SK-N-SH (cell line): Measurements from ENCODE around the gene HDAC4. TPM values are rescaled to one million over a fixed set of nuclear protein-coding genes. Genes with fewer than 3 reads are reported as not detected.

Experiments
- CTCF ChIA-PET: fragments of 300-600, 350-600 bp; formaldehyde crosslinking; extraction: SDS; loops from one replicate; lab custom pipeline; 2021; lab: Yijun Ruan, JAX
- POLR2A ChIA-PET: fragments of 350-600 bp; sonication (Branson Sonifier 250); formaldehyde crosslinking; extraction: SDS; loops from one replicate; lab custom pipeline; 2020; ENCODE audit warnings: antibody characterized with exemption, inconsistent platforms; lab: Yijun Ruan, JAX
- DNase-seq: peaks from one replicate; pipeline ENCODE4 v3.0.0; 2012
- H2AFZ ChIP-seq: fragments of 200-600 bp; sonication (generic); 2 replicates; pipeline ENCODE4 v1.8.1; 2016; ENCODE audit warnings: antibody characterized with exemption, mild to moderate bottlenecking, low read depth
- H3F3A ChIP-seq: fragments of 200-600 bp; sonication (generic); replicated peaks from 2 replicates; pipeline ENCODE3; 2016; ENCODE audit warnings: antibody characterized with exemption, mild to moderate bottlenecking; ENCODE audit not compliant: insufficient read depth
- H3K27ac ChIP-seq, 2 experiments: fragments of 200-500 bp in 1 of 2; fragments of 200-600 bp in 1 of 2; sonication (Bioruptor generic) in 1 of 2; sonication (generic), shearing (Covaris generic) in 1 of 2; 2 replicates each; pipeline versions ENCODE4 v1.5.1 to v1.6.1; 2014 to 2016; ENCODE audit warnings: low read depth in 2 of 2, inconsistent platforms in 1 of 2, low read length in 1 of 2, mild to moderate bottlenecking in 1 of 2, mixed read lengths in 1 of 2
- H3K27me3 ChIP-seq: fragments of 200-600 bp; sonication (generic), shearing (Covaris generic); 2 replicates; pipeline ENCODE4 v1.6.1; 2016; ENCODE audit warnings: mixed run types; ENCODE audit not compliant: insufficient read depth
- H3K36me3 ChIP-seq, 2 experiments: fragments of 200-500 bp in 1 of 2; fragments of 200-600 bp in 1 of 2; sonication (Bioruptor generic) in 1 of 2; sonication (generic) in 1 of 2; replicated peaks in 1 of 2; 2 replicates each; pipeline versions ENCODE3 to v1.5.1; 2014 to 2016; ENCODE audit warnings: low read length in 1 of 2, mild to moderate bottlenecking in 1 of 2; ENCODE audit not compliant: insufficient read depth in 2 of 2, control insufficient read depth in 1 of 2
- H3K4me1 ChIP-seq, 2 experiments: fragments of 200-500 bp in 1 of 2; fragments of 200-600 bp in 1 of 2; sonication (Bioruptor generic) in 1 of 2; sonication (generic), shearing (Covaris generic) in 1 of 2; 2 replicates each; pipeline versions ENCODE4 v1.5.1 to v1.6.1; 2014 to 2016; ENCODE audit warnings: low read depth in 1 of 2, low read length in 1 of 2, mixed run types in 1 of 2; ENCODE audit not compliant: insufficient read depth in 2 of 2, control insufficient read depth in 1 of 2
- H3K4me2 ChIP-seq: fragments of 200-600 bp; sonication (generic), shearing (Covaris generic); 2 replicates; pipeline ENCODE4 v1.6.1; 2017; ENCODE audit warnings: mixed run types
- H3K4me3 ChIP-seq, 2 experiments: fragments of 200-500 bp in 1 of 2; fragments of 200-600 bp in 1 of 2; sonication (Bioruptor generic) in 1 of 2; sonication (generic), shearing (Covaris generic) in 1 of 2; 2 replicates each; pipeline versions ENCODE4 v1.5.1 to v1.8.1; 2014 to 2016; ENCODE audit warnings: low read depth in 2 of 2, inconsistent platforms in 1 of 2, low read length in 1 of 2, mild to moderate bottlenecking in 1 of 2, mixed read lengths in 1 of 2, moderate library complexity in 1 of 2
- H3K79me2 ChIP-seq: fragments of 200-600 bp; sonication (generic); 2 replicates; pipeline ENCODE4 v1.8.1; 2017; ENCODE audit warnings: mild to moderate bottlenecking; ENCODE audit not compliant: insufficient read depth
- H3K9ac ChIP-seq: fragments of 200-600 bp; sonication (generic); 2 replicates; pipeline ENCODE4 v1.6.1; 2017; ENCODE audit warnings: mixed run types
- H3K9me2 ChIP-seq: fragments of 200-600 bp; sonication (generic); 2 replicates; pipeline ENCODE4 v1.6.1; 2017; ENCODE audit warnings: mixed run types
- H3K9me3 ChIP-seq: fragments of 200-600 bp; sonication (generic); 2 replicates; pipeline ENCODE4 v1.6.1; 2017; ENCODE audit warnings: mixed run types, mild to moderate bottlenecking, moderate library complexity
- H4K20me1 ChIP-seq: fragments of 200-600 bp; sonication (generic); 2 replicates; pipeline ENCODE4 v1.6.1; 2017; ENCODE audit warnings: mild to moderate bottlenecking, mixed run types; ENCODE audit not compliant: insufficient read depth
- CHD2 ChIP-seq: fragments of 150-350 bp; IDR thresholded peaks from 2 replicates; pipeline ENCODE4 v1.6.1; 2018; ENCODE audit warnings: low read length; ENCODE audit not compliant: partially characterized antibody
- ELF1 ChIP-seq: IDR thresholded peaks from 2 replicates; pipeline ENCODE4 v1.4.0; 2012
- FOSL2 ChIP-seq: IDR thresholded peaks from 2 replicates; pipeline ENCODE4 v1.4.0; 2012; ENCODE audit warnings: low read depth, mild to moderate bottlenecking, moderate library complexity, borderline replicate concordance
- FOXJ3 ChIP-seq: sonication (generic); formaldehyde crosslinking; IDR thresholded peaks from 2 replicates; pipeline ENCODE4 v1.5.1; 2020; ENCODE audit warnings: mild to moderate bottlenecking, missing genetic modification reagents
- FOXM1 ChIP-seq: IDR thresholded peaks from 2 replicates; pipeline ENCODE4 v1.4.0; 2012; ENCODE audit warnings: low read depth, mild to moderate bottlenecking
- GABPA ChIP-seq: IDR thresholded peaks from 2 replicates; pipeline ENCODE4 v1.4.0; 2012; ENCODE audit warnings: low read depth, mild to moderate bottlenecking
- GATA2 ChIP-seq: sonication (generic); formaldehyde crosslinking; IDR thresholded peaks from 2 replicates; pipeline ENCODE4 v1.5.0; 2020; ENCODE audit warnings: mild to moderate bottlenecking, missing genetic modification reagents
- JUND ChIP-seq: IDR thresholded peaks from 2 replicates; pipeline ENCODE4 v1.4.0; 2012
- MEF2A ChIP-seq: IDR thresholded peaks from 2 replicates; pipeline ENCODE4 v1.4.0; 2012; ENCODE audit warnings: low read depth, borderline replicate concordance
- MXI1 ChIP-seq: IDR thresholded peaks from 2 replicates; pipeline ENCODE4 v1.6.1; 2012; ENCODE audit warnings: mild to moderate bottlenecking, low read depth, low read length, improper control_type of control experiment
- POLR2AphosphoS5 ChIP-seq: IDR thresholded peaks from 2 replicates; pipeline ENCODE4 v1.6.1; 2012; ENCODE audit warnings: low read depth, low read length
- RFX5 ChIP-seq: IDR thresholded peaks from 2 replicates; pipeline ENCODE4 v1.6.1; 2012; ENCODE audit warnings: mild to moderate bottlenecking, improper control_type of control experiment, low read length
- SIN3A ChIP-seq: IDR thresholded peaks from 2 replicates; pipeline ENCODE4 v1.6.1; 2012; ENCODE audit warnings: low read depth, mild to moderate bottlenecking, low read length, moderate library complexity, borderline replicate concordance
- TAF1 ChIP-seq: IDR thresholded peaks from 2 replicates; pipeline ENCODE4 v1.6.1; 2012; ENCODE audit warnings: low read depth, mild to moderate bottlenecking, low read length, moderate library complexity, borderline replicate concordance
- TCF12 ChIP-seq: IDR thresholded peaks from 2 replicates; pipeline ENCODE4 v1.4.0; 2012
- TEAD4 ChIP-seq: IDR thresholded peaks from 2 replicates; pipeline ENCODE4 v1.4.0; 2012; ENCODE audit warnings: mild to moderate bottlenecking, borderline replicate concordance; ENCODE audit not compliant: insufficient read depth
- WGBS: methylation state at CpG from one replicate; pipeline ENCODE4 v1.1.6; 2017; ENCODE audit warnings: low lambda C conversion rate; 5-methylcytosine and 5-hydroxymethylcytosine counted together
- polyA plus RNA-seq, 3 experiments: library from polyadenylated mRNA; depleted of rRNA; stranded (reverse); fragments of >200 nt; gene quantifications; 2 replicates each; pipeline ENCODE4 v1.2.3, GENCODE V29; 2012
- TF ChIP-seq, protein P1 (sequence below): IDR thresholded peaks from 2 replicates; pipeline ENCODE4 v1.4.0; 2012; ENCODE audit warnings: low read depth
- TF ChIP-seq, protein P2 (sequence below): IDR thresholded peaks from 2 replicates; pipeline ENCODE4 v1.4.0; 2012; ENCODE audit warnings: low read depth, borderline replicate concordance
- TF ChIP-seq, protein P3 (sequence below): IDR thresholded peaks from 2 replicates; pipeline ENCODE4; 2012

The HDAC4 gene
- polyA plus RNA-seq, 1 of the 3 experiments (the other 2 are of a cell fraction) = 5.5 TPM

DNA sequence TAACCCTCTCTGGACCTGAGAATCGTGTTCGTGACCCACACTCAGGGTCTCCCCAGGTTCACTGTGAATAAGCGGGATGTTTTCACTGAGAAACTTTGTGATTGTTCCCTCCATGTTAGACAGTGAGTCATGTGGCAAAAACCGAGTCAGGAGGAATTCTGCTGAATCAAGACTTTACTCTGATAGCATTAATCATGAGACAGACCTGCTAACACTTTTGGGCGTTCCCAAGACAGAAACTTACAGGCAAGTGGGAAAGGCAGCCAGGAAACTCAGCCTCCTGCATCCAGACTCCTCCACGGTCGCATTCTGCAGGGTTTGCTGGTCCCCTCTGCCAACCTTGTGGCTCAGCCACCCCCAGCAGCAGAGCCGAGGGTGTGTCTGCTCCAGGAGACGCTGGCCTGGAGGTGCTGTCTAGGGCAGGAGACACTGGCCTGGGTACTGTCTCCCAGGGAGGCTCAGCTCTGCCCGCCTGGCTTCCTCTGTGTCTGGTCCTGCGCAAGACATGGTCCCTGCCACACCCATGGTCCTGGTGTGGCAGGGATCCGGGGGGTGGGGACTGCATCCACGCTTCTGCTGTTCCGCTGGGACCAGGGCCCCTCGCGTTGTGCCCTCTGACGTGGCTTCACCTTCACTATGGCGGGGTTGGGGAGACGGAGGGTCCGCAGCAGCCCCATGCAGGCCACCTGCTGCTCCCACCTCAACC lies 375.6 kb downstream of the HDAC4 start:
- Histone ChIP-seq H2AFZ (no peak overlapping the region), H3K4me2 (peak overlapping the region; percentile 37; the same call in 1 of the 2 replicates)

DNA sequence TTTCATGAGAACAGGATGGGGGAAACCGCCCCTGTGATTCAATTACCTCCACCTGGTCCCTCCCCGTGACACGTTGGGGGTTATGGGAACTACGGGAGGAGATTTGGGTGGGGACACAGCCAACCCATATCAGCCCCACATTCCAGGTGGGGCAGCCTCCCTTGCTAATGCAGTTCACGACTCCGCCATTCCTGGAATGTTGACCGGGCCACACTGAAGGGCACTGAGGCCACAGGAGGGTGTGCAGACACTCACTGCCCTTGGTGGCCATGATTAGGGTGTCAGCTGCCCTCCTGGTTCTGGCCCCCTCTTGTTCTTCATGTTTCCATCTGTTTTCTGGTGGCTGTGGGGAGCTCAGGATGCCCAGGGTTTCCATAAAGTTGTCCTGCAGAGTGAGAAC lies 376.6 kb downstream of the HDAC4 start:
- no peaks in the 10 kb centered on the region for H3K79me2 ChIP-seq
- H3K4me1 ChIP-seq = peaks cover 0 to 33% of the 10 kb centered on the region in 2 experiments; a peak in 3 of 4 replicates
- POLR2A ChIA-PET = no interaction called here
- H3K4me2 ChIP-seq = no peak overlapping the region
- CTCF ChIA-PET = interaction anchor here (3.3 to 3.5 kb wide), 2 partner anchors 11 to 82 kb away, joined by 14 to 18 read pairs; no protein-coding TSS in a partner anchor
- H3F3A ChIP-seq = no peaks in the 10 kb centered on the region
- WGBS = 46% methylated on average over 5 of the region's 7 CpGs
- DNase-seq = no peak
- no peak overlapping the region for H3K4me3 ChIP-seq
- no peaks in the 10 kb centered on the region for H3K9me3 ChIP-seq
- no peaks in the 10 kb centered on the region for H3K36me3 ChIP-seq
- H3K27ac ChIP-seq = no peak overlapping the region
- no peaks in the 10 kb centered on the region for H4K20me1 ChIP-seq
- no peaks in the 10 kb centered on the region for H3K27me3 ChIP-seq
- H3K9ac ChIP-seq = no peak overlapping the region
- TF ChIP-seq FOSL2 = no peak
- no peak for TF ChIP-seq POLR2AphosphoS5
- TF ChIP-seq ELF1 = no peak
- no peak for TF ChIP-seq TEAD4
- no peak for TF ChIP-seq TCF12
- TF ChIP-seq RFX5 = no peak
- TF ChIP-seq MEF2A = no peak
- no peak for TF ChIP-seq FOXM1
- TF ChIP-seq, protein P1, sequence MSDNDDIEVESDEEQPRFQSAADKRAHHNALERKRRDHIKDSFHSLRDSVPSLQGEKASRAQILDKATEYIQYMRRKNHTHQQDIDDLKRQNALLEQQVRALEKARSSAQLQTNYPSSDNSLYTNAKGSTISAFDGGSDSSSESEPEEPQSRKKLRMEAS = no peak
- no peak for TF ChIP-seq GATA2
- TF ChIP-seq, protein P2, sequence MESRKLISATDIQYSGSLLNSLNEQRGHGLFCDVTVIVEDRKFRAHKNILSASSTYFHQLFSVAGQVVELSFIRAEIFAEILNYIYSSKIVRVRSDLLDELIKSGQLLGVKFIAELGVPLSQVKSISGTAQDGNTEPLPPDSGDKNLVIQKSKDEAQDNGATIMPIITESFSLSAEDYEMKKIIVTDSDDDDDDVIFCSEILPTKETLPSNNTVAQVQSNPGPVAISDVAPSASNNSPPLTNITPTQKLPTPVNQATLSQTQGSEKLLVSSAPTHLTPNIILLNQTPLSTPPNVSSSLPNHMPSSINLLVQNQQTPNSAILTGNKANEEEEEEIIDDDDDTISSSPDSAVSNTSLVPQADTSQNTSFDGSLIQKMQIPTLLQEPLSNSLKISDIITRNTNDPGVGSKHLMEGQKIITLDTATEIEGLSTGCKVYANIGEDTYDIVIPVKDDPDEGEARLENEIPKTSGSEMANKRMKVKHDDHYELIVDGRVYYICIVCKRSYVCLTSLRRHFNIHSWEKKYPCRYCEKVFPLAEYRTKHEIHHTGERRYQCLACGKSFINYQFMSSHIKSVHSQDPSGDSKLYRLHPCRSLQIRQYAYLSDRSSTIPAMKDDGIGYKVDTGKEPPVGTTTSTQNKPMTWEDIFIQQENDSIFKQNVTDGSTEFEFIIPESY = no peak
- no peak for TF ChIP-seq GABPA
- TF ChIP-seq SIN3A = no peak
- no peak for TF ChIP-seq TAF1
- TF ChIP-seq MXI1 = no peak
- TF ChIP-seq JUND = no peak
- TF ChIP-seq CHD2 = no peak
- no peak overlapping the region for H2AFZ ChIP-seq
- H3K9me2 ChIP-seq = no peaks in the 10 kb centered on the region

More for the DNA sequence above, 375.6 kb downstream of the HDAC4 start:
- TF ChIP-seq FOSL2 (peak; percentile 30; the same call in 1 of the 2 replicates), FOXJ3 (CRISPR knock-in tag) (no peak)
- TF ChIP-seq, protein P3, sequence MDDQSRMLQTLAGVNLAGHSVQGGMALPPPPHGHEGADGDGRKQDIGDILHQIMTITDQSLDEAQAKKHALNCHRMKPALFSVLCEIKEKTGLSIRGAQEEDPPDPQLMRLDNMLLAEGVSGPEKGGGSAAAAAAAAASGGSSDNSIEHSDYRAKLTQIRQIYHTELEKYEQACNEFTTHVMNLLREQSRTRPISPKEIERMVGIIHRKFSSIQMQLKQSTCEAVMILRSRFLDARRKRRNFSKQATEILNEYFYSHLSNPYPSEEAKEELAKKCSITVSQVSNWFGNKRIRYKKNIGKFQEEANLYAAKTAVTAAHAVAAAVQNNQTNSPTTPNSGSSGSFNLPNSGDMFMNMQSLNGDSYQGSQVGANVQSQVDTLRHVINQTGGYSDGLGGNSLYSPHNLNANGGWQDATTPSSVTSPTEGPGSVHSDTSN = peak; percentile 61
- no peaks in the 10 kb centered on the region for H3K9me2 ChIP-seq
- CTCF ChIA-PET = interaction anchor here (3.3 to 3.5 kb wide), 2 partner anchors 10 to 81 kb away, joined by 14 to 18 read pairs; no protein-coding TSS in a partner anchor
- peak; percentile 50 for DNase-seq
- POLR2A ChIA-PET = no interaction called here
- no peak overlapping the region; a peak in 1 of 4 replicates for H3K27ac ChIP-seq
- no peaks in the 10 kb centered on the region for H3K9me3 ChIP-seq
- peaks cover 0 to 33% of the 10 kb centered on the region in 2 experiments; a peak in 3 of 4 replicates for H3K4me1 ChIP-seq
- no peak overlapping the region for H3K9ac ChIP-seq
- no peaks in the 10 kb centered on the region for H3K79me2 ChIP-seq
- WGBS = 44% methylated on average over 11 of the region's 20 CpGs
- no peaks in the 10 kb centered on the region for H4K20me1 ChIP-seq
- no peak overlapping the region for H3K4me3 ChIP-seq
- no peaks in the 10 kb centered on the region for H3K36me3 ChIP-seq
- H3F3A ChIP-seq = no peaks in the 10 kb centered on the region
- H3K27me3 ChIP-seq = no peaks in the 10 kb centered on the region
